ENCODE data around the gene PAQR7.

PAQR7 gene

GRCh38 chr1:25863486-25864262, 11.8 kb downstream of the PAQR7 start:
- no peak overlapping the region for H2AFZ ChIP-seq
- no peaks in the 10 kb centered on the region for H3K27me3 ChIP-seq (ENCODE audit: control insufficient read depth, insufficient read depth, low read length)
- H3K4me2 ChIP-seq (ENCODE audit: low read length): no peak overlapping the region
- no peaks in the 10 kb centered on the region for H3K79me2 ChIP-seq
- H3K4me3 ChIP-seq (ENCODE audit: low read depth, low read length): no peak overlapping the region
- H3K9me3 ChIP-seq (ENCODE audit: control insufficient read depth, low read length): no peaks in the 10 kb centered on the region
- TF ChIP-seq CTCF (IDR thresholded peaks at IDR 0.05): no peak
- no peak overlapping the region for H3K9ac ChIP-seq
- no peaks in the 10 kb centered on the region for H3K36me3 ChIP-seq (ENCODE audit: control insufficient read depth, insufficient read depth, low read length)
- no peak overlapping the region for H3K27ac ChIP-seq
- H3K4me1 ChIP-seq: peaks cover under 1% of the 10 kb centered on the region

GRCh38 chr1:25862785-25863485, 12.6 kb downstream of the PAQR7 start:
- Histone ChIP-seq H3K9ac (no peak overlapping the region), H3K9me3 (ENCODE audit: control insufficient read depth, low read length) (no peaks in the 10 kb centered on the region), H3K27me3 (ENCODE audit: control insufficient read depth, insufficient read depth, low read length) (no peaks in the 10 kb centered on the region), H3K27ac (no peak overlapping the region), H3K4me3 (ENCODE audit: low read depth, low read length) (no peak overlapping the region), H2AFZ (no peak overlapping the region), H3K4me2 (ENCODE audit: low read length) (no peak overlapping the region), H3K4me1 (peaks cover 3% of the 10 kb centered on the region), H3K79me2 (no peaks in the 10 kb centered on the region), H3K36me3 (ENCODE audit: control insufficient read depth, insufficient read depth, low read length) (no peaks in the 10 kb centered on the region)
- TF ChIP-seq CTCF (IDR thresholded peaks at IDR 0.05): no peak

GRCh38 chr1:25861316-25862286, 13.9 kb downstream of the PAQR7 start:
- TF ChIP-seq CTCF (IDR thresholded peaks at IDR 0.05): no peak
- Histone ChIP-seq H3K27me3 (ENCODE audit: control insufficient read depth, insufficient read depth, low read length) (no peaks in the 10 kb centered on the region), H3K4me3 (ENCODE audit: low read depth, low read length) (no peak overlapping the region), H3K4me2 (ENCODE audit: low read length) (no peak overlapping the region), H3K9ac (no peak overlapping the region), H2AFZ (no peak overlapping the region), H3K79me2 (no peaks in the 10 kb centered on the region), H3K9me3 (ENCODE audit: control insufficient read depth, low read length) (no peaks in the 10 kb centered on the region), H3K27ac (no peak overlapping the region), H3K4me1 (peaks cover 3% of the 10 kb centered on the region), H3K36me3 (ENCODE audit: control insufficient read depth, insufficient read depth, low read length) (no peaks in the 10 kb centered on the region)

- Histone ChIP-seq H3K4me2 (ENCODE audit: low read length) (peak within 1 kb of the TSS; percentile 79), H3K9ac (peak within 1 kb of the TSS; percentile 11), H3K27me3 (ENCODE audit: control insufficient read depth, insufficient read depth, low read length) (no peaks in the 10 kb centered on the region), H3K36me3 (ENCODE audit: control insufficient read depth, insufficient read depth, low read length) (no peaks in the 10 kb centered on the region), H2AFZ (peak within 1 kb of the TSS; percentile 78), H3K79me2 (no peaks in the 10 kb centered on the region), H3K9me3 (ENCODE audit: control insufficient read depth, low read length) (no peaks in the 10 kb centered on the region), H3K4me3 (ENCODE audit: low read depth, low read length) (peak within 1 kb of the TSS; percentile 74), H3K4me1 (peaks cover 3% of the 10 kb centered on the region), H3K27ac (peak within 1 kb of the TSS; percentile 49)
- TF ChIP-seq CTCF (IDR thresholded peaks at IDR 0.05): no peak
Observed at GRCh38 chr1:25858906-25859789, 16.4 kb downstream of the PAQR7 start, which contains the start of gene AUNIP. Gene AUNIP, minus strand, starts transcription at chr1:25859457. Its CDS starts 100 bp downstream, at chr1:25859357.

Data from parathyroid adenoma (tissue), 2 donors.